ENCODE results near the gene ERLEC1. TPM values are rescaled to one million over a fixed set of nuclear protein-coding genes. Genes with fewer than 3 reads are reported as not detected.

ERLEC1 gene
- total RNA-seq, 2 experiments from 2014 or later = 22.7 to 26.4 TPM

GRCh38 chr2:53739032-53739431 is 47.8 kb upstream of the ERLEC1 start:
- no TSS peak for BruUV-seq (replicated peaks)
- intact Hi-C loops (cut with micrococcal nuclease; ENCODE audit: unreplicated experiment) = no loop called here

GRCh38 chr2:53740170-53740569 is 46.7 kb upstream of the ERLEC1 start:
- BruUV-seq (replicated peaks) = no TSS peak
- H3K9me3 ChIP-seq (ENCODE audit: low read length) = no peaks in the 10 kb centered on the region
- CTCF ChIA-PET (ENCODE audit: unreplicated experiment) = no interaction called here

More at GRCh38 chr2:53739032-53739431, 47.8 kb upstream of the ERLEC1 start:
- no peaks in the 10 kb centered on the region for H3K9me2 ChIP-seq (ENCODE audit: insufficient read depth, low read length)
- TF ChIP-seq EZH2phosphoT487 (IDR thresholded peaks at IDR 0.05; ENCODE audit: borderline replicate concordance, low read depth, low read length) = no peak
- TF ChIP-seq CTCF (conservative IDR thresholded peaks at IDR 0.05; ENCODE audit: low read length) = no peak
- DNase-seq (ENCODE audit: low spot score) = no peak
- H3K4me1 ChIP-seq (ENCODE audit: insufficient read depth, low read length, poor library complexity, severe bottlenecking) = no peaks in the 10 kb centered on the region
- no peak overlapping the region for H3K4me3 ChIP-seq (ENCODE audit: low read depth, low read length, poor library complexity, severe bottlenecking)
- no peak overlapping the region for H2AFZ ChIP-seq (ENCODE audit: low read length)
- H3K36me3 ChIP-seq (ENCODE audit: insufficient read depth, low read length) = peaks cover 27% of the 10 kb centered on the region
- no peaks in the 10 kb centered on the region for H3K79me2 ChIP-seq (ENCODE audit: insufficient read depth, low read depth, low read length)
- ChIA-PET CTCF (ENCODE audit: unreplicated experiment) (no interaction called here), POLR2A (interaction anchor here (1.2 kb wide), 1 partner anchor 66 kb away, joined by 3 read pairs; no protein-coding TSS in a partner anchor)
- no peaks in the 10 kb centered on the region for H3K9me3 ChIP-seq (ENCODE audit: low read length)
- no peak overlapping the region for H3K27ac ChIP-seq (ENCODE audit: low read depth, low read length, poor library complexity, severe bottlenecking)
- no peak overlapping the region for H3K4me2 ChIP-seq (ENCODE audit: low read length)
- no peaks in the 10 kb centered on the region for H4K20me1 ChIP-seq (ENCODE audit: insufficient read depth, low read length)

More at GRCh38 chr2:53740170-53740569, 46.7 kb upstream of the ERLEC1 start:
- Histone ChIP-seq H3K36me3 (ENCODE audit: insufficient read depth, low read length) (peaks cover 28% of the 10 kb centered on the region), H4K20me1 (ENCODE audit: insufficient read depth, low read length) (no peaks in the 10 kb centered on the region), H3K4me2 (ENCODE audit: low read length) (no peak overlapping the region), H3K27ac (ENCODE audit: low read depth, low read length, poor library complexity, severe bottlenecking) (no peak overlapping the region), H3K9me2 (ENCODE audit: insufficient read depth, low read length) (no peaks in the 10 kb centered on the region), H3K4me1 (ENCODE audit: insufficient read depth, low read length, poor library complexity, severe bottlenecking) (no peaks in the 10 kb centered on the region), H3K4me3 (ENCODE audit: low read depth, low read length, poor library complexity, severe bottlenecking) (no peak overlapping the region), H3K79me2 (ENCODE audit: insufficient read depth, low read depth, low read length) (no peaks in the 10 kb centered on the region), H2AFZ (ENCODE audit: low read length) (no peak overlapping the region)
- POLR2A ChIA-PET = interaction anchor here (1.2 kb wide), 1 partner anchor 67 kb away, joined by 3 read pairs; no protein-coding TSS in a partner anchor
- no peak for DNase-seq (ENCODE audit: low spot score)
- TF ChIP-seq EZH2phosphoT487 (IDR thresholded peaks at IDR 0.05; ENCODE audit: borderline replicate concordance, low read depth, low read length) = no peak
- peak; percentile 66 for TF ChIP-seq CTCF (conservative IDR thresholded peaks at IDR 0.05; ENCODE audit: low read length)
- intact Hi-C loops (cut with micrococcal nuclease; ENCODE audit: unreplicated experiment) = no loop called here
